Activated CD8-positive, alpha-beta memory T cell treated with anti-CD3 and anti-CD28 coated beads for 24 hours (primary cell): ENCODE data around the gene DYNC1H1.

Source experiments
- DNase-seq: peaks from one replicate; pipeline ENCODE4 v3.0.0-alpha.2; 2020

Gene DYNC1H1

DNA sequence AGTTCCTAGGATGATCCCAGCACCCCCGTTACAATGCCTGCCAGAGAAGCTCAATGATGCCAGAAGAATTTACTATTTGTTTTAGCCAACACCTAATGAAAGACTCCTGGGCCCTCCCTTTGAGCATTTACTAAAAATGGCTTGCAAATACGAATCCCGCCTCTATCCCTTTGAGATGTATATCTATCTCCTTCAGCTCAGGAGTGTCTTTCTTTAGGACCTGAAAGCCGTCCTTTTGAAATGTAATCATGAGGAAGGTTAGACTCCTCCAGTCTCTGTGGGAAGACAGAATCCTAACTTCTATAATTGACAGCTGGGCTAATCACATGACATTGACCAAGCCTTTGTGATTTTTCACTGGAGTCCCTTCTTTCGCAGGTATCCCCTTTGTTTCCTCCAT, 19.2 kb upstream of the DYNC1H1 start:
- DNase-seq, result no peak

GRCh38 chr14:101947577-101947903, 16.8 kb upstream of the DYNC1H1 start:
- DNase-seq, result no peak

DNA sequence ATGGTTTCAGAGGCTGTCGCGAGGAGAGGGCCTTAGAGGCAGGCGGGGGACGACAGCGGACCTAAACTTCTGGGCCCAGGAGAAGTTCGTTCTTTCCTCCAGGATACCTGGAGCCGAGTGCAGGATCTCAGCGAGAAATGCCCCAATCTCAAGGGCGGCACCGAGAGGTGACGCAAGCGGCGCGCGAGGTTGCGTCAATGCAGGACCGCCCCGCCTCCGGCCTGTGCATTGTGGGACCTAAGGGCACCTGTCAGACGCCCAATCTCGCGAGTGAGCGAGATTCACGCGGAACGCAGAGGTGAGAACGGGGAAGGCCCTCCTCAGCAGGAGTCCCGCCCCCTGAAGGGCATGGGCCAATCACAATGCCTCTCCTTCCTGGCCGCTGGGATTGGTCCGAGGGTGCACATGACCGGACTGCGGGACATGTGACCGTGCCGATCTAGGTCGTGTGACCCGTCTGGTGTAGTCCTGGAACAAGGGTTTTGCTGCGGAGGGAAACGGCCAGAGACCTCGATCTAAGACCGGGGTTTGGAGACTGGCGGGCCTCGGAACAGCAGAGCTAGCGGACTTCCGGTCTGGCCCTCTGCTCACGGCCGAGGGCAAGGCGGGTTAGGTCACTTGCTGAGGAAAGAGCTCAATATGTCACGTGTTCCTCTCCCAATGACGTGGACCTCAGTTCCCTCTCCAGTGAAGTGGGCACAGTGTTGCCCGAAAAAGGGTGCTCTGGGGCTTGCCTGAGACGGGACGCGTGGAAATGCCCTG, 16.3 kb upstream of the DYNC1H1 start:
- peak; percentile 99 for DNase-seq

- DNase-seq, result no peak
Observed at GRCh38 chr14:101948666-101949216, 15.6 kb upstream of the DYNC1H1 start.

- DNase-seq, result no peak
Observed at GRCh38 chr14:101950100-101950499, 14.3 kb upstream of the DYNC1H1 start.

DNA sequence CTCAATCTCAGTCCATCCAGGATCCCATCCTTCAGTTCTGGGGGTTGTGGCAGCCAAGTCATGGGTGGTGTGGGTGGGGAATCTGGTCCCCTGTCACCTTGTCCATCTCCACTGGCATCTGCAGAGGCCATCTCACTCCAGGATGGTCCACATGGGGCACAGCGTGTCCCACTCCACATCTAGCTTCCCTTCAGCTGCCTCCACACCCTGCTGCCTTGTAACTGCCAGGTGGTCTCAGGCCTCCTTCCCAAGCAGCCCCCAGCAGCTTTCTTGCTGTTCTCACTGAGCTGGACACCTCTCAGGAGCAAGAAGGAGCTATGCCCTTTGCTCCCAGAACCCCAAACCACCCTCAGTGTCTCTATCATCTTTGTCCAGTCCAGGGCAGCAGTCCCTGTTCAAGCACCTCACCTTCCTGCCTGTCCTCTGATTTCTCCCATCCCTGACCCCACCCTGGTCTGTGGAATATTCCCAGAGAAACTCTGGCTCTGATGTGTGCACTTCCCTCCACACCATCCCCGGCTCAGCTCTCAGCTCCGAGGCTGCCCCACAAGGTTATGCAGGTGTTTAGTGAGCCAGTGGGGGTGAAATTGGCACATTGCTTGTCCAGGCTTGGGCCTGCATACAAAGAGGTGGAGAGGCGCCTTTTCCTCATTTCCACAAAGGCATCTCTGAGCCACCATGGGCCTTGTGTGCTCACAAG, 13.7 kb upstream of the DYNC1H1 start:
- DNase-seq, result no peak

DNA sequence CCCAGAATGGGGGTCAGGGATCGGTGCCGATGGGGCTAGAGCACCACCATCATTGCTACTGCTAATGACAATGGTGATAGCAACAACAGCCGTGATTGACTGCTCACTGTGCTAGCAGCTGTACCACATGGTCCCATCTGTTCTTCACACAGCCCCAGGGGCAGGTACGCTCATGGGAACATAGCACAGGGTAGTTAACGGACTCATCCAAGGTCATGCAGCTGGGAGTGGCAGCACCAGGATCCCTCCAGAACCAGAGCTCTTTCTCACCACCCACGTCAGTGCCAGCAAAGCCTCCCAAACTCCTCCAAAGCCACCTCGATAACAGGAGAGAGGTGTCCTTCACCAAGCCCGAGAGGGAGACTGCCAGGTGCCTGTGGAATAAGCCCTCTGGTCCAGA, 11.2 kb upstream of the DYNC1H1 start:
- DNase-seq, result no peak

DNA sequence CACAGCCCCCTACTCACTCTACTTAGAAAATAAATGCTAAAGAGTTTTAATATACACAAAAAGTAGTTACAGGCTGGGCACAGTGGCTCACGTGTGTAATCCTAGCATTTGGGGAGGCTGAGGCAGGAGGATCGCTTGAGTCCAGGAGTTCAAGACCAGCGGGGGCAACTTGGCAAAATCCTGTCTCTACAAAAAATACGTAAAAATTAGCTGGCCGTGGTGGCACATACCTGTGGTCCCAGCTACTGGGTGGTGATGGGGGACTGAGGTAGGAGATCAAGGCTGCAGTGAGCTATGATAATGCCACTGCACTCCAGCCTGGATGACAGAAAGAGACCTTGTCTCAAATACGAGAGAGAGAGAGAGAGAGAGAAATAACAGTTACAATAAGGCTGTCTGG, 9.9 kb upstream of the DYNC1H1 start:
- no peak for DNase-seq

DNA sequence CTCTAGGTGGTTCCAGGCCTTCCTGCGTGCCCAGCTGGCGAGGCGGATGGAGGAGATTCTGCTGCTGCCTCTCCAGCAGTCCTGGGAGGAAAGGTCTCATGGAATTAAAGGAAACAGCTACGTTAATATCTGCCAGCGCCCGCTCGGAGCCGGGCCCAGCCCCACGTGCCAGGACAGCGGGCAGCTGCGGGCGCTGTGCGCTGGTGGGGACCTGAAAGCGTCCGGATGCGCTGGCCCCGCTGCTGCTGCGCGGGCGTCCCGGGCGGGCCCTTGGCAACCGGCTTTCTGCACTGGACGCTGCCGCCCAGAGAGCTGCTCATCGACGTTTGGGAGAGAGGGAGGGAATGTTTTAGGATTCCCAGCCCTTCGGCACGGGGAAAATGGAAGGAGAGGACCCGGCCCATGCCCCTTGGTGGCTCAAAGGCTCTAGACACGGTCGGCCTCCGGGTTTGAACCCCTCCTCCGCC, 8.6 kb upstream of the DYNC1H1 start:
- DNase-seq, result no peak

DNA sequence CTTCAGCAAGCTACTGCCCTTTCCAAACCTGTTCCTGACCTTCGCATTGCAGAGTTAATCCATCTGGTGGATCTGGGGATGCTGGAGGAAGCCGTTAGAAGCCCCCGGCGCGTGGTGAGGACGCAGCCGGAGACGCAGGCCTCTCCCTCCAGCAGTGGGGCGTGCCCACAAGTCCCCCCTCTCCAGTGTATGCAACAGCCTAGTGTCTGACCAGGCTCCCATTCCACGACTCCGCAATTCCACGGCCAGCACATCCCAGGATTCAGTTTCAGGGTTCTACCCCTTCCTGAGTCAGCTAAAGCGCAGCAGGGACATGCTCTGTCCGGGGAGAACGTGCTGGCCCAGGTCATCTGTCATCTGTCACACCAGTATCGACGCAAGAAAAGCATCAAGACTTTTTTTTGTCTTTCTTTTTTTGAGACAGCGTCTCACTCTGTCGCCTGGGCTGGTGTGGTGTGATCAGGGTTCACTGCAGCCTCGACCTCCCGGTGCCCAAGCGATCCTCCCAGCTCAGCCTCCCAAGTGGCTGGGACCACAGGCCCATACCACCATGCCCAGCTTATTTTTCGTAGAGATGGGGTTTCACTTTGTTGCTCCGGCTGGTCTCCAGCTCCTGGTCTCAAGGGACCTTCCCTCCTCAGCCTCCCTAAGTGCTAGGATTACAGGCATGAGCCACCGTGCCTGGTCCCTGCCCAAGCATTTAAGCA, 8.0 kb upstream of the DYNC1H1 start:
- no peak for DNase-seq

GRCh38 chr14:101957406-101958234, 6.8 kb upstream of the DYNC1H1 start:
- DNase-seq, result no peak

GRCh38 chr14:101958418-101959180, 5.8 kb upstream of the DYNC1H1 start:
- no peak for DNase-seq

- DNase-seq, result no peak
Observed at GRCh38 chr14:101959277-101959676, 5.1 kb upstream of the DYNC1H1 start.

DNA sequence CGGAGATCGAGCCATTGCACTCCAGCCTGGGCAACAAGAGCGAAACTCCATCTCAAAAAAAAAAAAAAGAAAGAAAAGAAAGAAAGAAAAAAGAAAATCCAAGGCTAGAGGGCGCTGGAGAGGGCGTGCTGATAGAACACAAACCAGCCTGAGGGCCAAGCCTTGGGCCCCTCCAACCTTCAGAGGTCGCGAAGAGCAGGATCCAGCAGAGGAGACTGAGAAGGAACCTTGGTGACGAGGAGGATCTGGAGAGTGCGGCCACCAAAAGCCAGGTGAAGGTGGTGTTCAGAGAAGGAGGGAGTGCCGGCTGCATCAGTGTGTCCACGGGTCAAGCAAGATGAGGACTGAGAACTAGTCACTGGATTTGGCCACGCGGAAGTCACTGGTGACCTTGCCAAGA, 4.1 kb upstream of the DYNC1H1 start:
- DNase-seq, result no peak

- peak; percentile 87 for DNase-seq
Observed at GRCh38 chr14:101961011-101961721, 3.2 kb upstream of the DYNC1H1 start.

DNA sequence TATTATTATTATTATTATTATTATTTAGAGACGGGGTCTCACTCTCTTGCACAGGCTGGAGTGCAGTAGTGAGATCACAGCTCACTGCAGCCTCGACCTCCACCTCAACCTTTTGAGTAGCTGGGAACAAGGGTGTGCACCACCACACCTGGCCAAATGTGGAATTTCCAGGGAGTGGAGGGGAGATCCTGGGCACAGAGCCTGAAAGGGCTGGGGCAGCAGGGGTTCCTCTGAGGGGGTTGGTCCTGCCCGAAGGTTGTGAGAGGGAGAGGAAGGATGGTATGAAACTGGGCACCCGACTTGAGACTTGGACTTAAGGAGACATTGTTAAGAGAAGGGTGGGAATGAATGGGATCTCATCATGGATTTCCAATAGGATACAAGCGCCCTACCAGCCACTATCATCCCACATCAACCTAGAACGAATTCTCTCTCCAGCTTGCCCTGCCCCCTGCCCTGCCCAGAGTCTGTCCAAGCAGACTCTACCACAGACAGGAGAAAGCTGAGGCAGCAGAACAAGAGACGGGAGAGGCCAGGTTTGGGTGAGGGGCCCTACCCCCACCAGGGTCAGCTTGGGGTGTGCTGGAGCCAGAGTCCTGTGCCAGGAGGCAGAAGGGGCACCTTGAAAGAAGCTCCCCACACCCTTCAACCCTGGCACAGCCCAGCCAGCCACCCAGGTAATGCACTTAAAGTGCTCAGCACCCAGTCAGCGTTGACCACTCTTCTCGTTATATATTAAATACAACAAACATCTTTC, 2.4 kb upstream of the DYNC1H1 start:
- DNase-seq, result no peak

DNA sequence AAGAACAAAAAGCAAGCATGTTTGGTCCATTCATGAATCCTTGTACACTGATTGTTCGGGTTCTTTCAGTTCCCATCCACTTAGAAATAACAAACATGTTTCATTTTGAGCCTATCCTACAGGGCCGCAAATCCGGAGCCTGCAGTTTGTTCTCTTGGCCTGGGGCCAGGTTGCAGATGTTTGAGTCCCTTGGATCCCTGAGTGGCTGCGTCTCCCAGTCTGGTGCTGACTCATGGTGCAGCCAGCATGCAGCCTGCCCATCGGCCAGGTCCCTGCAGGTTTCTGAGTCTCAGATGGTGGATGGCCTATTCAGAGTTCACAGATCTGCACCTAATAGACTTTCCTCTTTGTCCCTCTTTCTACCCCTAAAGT, 1.9 kb upstream of the DYNC1H1 start:
- no peak for DNase-seq

DNA sequence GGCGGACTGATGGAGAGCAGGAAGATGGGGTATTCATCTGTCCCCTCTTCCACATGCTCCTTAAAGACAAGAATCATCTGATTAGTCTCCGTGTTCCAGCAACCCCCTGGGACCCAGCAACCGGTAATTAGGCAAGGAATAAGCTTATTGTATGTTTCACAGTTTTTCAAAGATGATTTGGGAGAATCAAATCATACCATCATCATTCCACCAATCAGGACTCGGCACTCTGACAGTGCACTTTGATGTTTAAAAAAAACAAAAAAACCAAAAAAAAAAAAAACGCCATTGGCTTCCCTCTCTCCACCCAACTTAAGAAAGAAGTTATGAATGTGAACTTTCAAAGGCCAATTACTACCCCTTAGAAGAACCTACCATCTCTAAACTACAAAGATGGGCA, 1.3 kb upstream of the DYNC1H1 start:
- no peak for DNase-seq

DNA sequence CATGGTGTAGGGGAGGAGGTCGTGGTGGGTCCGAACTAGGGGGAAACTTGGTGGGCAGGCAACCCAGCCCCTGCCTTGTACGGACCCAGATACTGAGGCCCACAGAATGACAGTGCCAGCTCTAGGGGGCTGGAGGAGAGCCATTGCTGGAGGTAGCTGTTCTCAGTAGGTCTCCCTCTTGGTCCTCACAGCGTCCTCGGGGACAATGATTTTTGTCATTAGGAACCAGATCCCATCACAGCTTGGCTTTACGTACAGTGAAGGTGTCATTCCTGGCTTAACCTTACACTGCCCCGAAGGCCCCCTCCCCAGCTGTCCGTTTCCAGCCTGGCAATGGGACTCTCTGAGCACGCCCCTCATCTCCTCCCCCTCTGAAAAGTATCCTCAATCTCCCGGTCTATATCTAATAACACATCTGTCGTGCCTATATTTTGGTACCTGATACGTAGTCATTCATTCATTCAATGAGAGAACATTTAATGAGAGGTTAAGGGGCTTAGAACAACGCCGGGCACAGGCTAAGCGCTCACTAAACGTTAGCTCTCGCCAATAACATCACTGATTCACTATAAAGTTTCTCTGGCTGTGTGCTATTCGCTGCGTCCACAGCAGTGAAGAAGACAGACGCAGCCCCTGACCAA, 597 bp upstream of the DYNC1H1 start:
- no peak for DNase-seq

DNA sequence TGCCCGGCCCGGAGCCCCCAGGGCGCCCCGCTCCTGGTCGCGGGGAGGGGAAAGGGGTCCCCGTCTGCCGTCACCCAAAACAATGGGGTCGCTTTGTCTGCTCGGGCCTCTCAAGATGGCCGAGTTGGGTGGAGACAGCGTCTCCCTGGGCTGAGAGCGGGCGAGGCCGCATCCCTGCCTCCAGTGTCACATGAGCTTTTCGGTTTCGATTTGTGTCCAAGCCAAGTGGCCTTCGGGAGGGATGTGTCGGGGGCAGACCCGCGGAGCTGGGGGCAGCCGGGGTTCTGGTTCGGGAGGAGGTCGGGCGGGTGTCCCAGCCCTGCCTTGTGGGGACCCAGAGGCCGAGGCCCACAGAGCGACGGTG, 790 bp downstream of the DYNC1H1 start:
- DNase-seq, result peak; percentile 82
